Colon (tissue), 2 donors: ENCODE data around the gene COX20.

Source experiments
- FAIRE-seq: peaks from 2 replicates; lab custom pipeline; 2012; peaks lifted over from hg19 to GRCh38; lab: Jason Lieb, UNC
- donor health status: control.
- donor health status: control.

The COX20 gene

GRCh38 chr1:244874974-244875579 lies 39.6 kb downstream of the COX20 start:
- no peak for FAIRE-seq

- FAIRE-seq, result no peak
These were observed 40.9 kb downstream of the COX20 start for GRCh38 chr1:244876228-244876910.

GRCh38 chr1:244878681-244879080 lies 43.2 kb downstream of the COX20 start:
- no peak for FAIRE-seq

- no peak for FAIRE-seq
These were observed 46.3 kb downstream of the COX20 start for GRCh38 chr1:244881552-244882280.

GRCh38 chr1:244887281-244887680 lies 51.8 kb downstream of the COX20 start:
- no peak for FAIRE-seq

GRCh38 chr1:244893836-244894235 lies 58.4 kb downstream of the COX20 start:
- no peak for FAIRE-seq
